Activated T-cell treated with anti-CD3 and anti-CD28 coated beads, Interleukin-2, amount 50 U/mL, for 48 hours (primary cell): ENCODE data around the gene DDX4.
"Not testable (repeated sequence)": the region's sequence is repeated elsewhere in the genome, so short reads cannot be mapped to it uniquely, and the experiment has no call there.

Experiments used
- DNase-seq, 2 experiments: peaks; one replicate each; pipeline ENCODE4 v3.0.0-alpha.2; 2020

The DDX4 gene

DNA sequence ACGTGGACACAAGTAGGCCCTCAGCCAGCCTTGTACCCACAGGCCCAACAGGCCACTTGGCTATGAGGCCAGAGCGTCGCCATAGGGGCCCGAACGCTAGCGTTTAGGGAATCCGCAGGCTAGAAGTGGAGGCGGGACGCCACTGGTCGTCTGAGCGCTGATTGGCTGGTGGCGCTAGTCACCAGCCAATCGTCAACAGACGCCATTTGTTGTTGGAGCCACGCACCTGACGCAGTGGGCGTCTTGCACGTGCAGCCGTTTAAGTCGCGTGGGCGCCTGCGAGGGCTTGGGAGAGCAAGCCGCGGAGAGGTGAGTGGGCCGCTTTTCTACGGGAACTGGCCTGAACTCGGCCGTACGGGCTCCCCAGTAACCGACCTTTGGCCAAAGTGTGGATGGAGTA is at the start of gene DDX4:
Gene DDX4, plus strand, starts transcription at position 269 of the 400 bp plus-strand sequence. CDS start 903 bp downstream, outside the sequence.
- DNase-seq: no peak

DNA sequence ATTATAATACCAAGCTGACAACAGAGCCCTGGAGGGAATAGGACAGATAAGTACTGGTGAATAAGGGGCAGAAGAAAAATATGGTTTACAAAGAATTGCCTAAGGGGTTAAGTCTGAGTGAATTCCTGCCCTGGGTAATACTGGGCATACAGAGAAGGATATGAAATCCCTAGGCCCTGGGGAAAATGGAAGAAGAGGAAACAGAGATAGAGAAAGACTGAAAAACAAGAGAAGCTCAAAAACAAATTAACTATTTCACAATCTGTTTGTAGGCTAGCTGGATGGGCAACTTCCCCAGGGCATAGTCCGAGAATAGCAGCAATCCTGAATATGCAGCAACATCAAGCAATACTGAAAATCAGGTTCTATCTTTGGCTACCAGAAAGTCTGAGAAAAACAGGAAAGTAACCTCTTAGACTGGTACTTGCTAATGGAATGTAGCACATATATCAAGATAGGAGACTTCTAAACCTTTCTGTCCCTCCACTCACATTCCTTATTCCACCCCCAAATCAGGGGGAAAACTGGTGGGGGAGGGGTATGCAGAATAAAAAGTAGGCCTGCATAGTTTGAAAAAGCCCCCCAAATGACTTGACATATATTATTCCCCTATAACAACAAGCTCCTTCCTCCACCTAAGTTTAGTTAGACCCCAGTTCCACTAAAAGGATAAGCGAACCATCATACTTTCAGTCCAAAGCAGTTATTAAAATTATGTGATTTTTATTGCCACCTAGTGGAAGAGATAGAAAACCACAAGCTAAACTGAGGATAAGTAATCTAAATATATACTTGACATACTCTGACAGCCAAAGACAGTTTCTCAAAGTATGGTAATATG is 46.4 kb upstream of the DDX4 start:
- DNase-seq: no peak

DNA sequence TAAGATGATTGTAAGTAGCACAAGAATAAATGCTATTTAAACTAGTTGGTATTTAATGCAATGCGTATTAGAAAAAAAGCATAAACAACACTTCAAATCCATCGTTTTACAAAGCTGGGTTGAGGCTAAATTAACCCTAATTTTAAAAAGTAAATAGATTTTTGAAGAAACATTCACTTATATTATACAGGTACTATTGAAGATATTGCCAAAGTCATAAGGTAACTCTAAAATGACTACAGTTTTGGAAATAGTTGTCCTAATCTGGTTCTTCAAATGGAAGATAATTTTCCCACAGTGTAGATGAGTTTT is 45.8 kb upstream of the DDX4 start:
- no peak for DNase-seq

DNA sequence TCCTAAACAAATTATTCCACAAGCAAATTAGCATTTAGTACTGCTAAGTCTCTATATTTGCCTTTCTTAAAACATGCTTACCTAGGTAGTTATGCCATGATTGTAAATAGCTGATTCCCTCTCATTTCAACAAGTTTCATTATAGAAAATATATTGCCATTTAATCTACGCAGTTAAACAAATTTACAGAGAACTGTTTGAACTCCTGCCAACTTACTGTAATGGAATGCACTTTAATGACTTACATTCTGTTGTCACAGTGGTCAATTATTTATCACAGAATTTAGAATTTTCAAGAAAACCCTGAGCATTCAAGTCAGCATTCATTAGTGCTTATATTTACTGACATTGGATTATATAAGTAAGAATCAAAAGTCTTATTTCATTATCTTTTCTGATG is 45.4 kb upstream of the DDX4 start:
- DNase-seq: no peak

DNA sequence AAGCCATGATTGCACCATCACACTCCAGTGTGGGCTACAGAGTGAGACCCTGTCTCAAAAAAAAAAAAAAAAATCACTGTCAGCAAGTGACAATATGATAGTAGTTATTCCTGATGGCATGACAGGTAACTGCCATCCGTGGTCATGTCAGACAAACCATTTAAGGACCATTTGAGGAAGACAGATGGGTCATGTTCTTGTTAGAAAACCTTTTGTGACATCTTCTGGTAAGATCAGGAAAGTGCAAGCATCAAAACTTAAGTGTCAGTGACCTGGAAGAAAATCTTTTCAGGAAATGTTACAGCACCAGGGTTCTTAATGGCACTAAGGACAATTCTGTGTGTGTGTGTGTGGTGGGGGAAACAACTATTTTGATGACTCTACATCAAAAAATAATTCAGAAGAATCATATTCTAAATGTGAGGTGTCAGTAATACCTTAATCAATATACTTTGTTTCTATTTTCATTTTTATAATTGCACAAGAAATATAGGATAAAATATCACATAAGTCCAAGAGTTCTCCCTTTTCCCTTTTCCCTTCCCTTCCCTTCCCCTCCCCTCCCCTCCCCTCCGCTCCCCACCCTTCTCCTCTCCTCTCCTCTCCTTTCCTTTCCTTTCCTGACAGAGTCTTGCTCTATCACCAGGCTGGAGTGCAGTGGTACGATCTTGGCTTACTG is 43.6 kb upstream of the DDX4 start:
- no peak for DNase-seq

DNA sequence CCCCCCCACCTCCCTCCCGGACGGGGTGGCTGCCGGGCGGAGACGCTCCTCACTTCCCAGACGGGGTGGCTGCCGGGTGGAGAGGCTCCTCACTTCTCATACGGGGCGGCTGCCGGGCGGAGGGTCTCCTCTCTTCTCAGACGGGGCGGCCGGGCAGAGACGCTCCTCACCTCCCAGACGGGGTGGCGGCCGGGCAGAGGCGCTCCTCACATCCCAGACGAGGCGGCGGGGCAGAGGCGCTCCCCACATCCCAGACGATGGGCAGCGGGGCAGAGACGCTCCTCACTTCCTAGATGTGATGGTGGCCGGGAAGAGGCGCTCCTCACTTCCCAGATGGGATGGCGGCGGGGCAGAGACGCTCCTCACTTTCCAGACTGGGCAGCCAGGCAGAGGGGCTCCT is 41.2 kb upstream of the DDX4 start:
- DNase-seq: not testable (repeated sequence)

DNA sequence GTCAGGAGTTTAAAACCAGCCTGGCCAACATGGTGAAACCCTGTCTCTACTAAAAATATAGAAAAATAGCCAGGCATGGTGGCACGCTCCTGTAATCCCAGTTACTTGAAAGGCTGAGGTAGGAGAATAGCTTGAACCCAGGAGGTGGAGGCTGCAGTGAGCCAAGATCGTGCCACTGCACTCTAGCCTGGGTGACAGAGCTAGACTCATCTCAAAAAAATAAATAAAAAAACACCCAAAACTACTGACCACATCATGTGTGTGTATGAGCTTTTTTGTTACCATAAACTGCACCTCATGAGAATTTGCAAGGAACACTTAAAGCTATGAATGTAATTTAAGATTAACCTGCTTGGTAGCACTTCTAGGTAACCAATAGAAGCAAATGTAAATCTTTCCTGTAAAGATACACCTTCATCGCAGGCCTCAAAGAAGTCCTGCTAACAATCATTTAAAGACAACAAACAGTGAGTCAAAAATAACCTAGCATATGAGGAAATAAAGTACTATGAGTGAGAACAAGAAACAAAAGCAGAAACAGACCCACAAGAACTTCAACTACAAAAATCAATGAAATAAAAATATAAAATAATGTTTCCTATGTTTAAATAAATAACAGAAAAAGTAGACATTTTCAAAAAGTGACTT is 38.7 kb upstream of the DDX4 start:
- DNase-seq: no peak

DNA sequence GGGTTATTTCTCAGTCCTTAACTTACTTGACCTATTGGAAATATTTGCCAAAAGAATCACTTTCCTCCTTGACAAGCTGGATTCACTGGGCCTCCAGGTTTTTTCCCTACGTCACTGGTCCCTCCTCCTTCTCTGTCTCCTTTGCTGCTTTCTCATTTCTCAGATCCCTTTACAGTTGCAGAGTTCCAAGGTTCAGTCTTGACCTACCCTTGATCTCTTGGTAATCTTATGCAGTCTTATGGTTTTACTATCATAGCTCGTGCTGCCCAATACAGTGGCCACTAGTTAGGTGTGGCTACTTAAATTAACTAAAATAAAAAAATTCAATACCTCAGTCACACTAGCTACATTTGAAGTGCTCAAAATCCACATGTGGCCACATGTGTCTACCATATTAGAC is 37.1 kb upstream of the DDX4 start:
- no peak for DNase-seq

DNA sequence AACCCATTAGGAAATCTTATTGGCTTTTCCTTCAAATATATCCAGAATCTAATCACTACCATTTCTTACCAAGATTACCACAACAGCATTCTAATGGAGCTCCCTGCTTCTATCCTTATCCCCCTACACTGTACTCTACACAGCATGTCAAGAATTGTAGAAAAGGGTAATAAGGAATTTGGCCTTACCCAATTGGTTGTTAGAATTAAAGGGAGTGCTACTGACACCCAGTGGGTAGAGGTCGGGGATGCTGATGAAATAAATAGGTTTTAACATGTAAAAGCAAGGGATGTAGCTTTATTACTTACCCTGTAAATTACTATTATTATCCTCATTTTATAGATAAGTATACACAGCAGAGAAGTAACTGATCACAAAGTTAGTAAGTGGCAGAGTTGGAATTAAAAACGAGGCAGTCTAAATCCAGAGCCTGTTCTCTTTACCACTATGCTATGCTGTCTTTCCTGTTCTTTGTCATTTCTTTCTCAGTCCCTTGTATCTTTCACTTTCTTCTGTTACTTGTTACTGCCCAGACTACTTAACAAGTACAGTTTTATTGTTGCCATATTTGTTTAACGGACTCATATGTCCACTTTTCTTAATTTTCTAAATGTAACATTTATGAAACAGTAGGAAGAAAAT is 36.3 kb upstream of the DDX4 start:
- DNase-seq: no peak

DNA sequence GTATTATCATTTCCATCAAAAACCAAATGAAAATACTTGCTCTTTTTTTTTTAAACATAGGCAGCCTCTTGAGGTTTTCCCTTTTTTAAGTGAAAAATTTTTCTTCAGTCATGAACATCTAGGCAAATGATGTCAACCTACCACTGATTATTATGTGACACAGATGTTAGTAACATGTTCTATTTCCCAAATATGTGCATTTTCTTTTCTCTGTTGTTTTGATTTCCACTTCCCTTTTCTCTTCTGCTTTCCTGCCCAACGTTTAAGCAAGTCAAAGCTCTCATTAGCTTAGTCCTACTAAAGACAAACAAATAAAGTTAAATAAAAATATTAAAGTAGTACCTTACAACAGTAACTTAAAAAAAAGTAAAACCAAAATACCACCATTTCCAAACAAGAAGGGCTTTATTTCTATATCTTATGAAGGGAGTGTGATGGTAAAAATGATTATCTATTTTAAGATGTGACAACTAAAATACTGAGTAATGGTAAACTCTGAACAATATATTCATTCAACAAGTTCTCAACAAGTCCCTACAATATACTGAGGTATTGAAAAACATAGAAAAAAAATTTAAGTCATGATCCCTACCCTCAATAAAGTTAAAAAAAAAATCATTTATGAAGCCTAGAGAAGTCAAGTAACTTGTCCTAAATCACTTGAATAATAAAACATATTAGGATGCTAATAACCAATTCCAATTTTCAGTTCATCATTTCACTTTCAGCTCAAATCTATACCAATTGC is 35.1 kb upstream of the DDX4 start:
- no peak for DNase-seq

DNA sequence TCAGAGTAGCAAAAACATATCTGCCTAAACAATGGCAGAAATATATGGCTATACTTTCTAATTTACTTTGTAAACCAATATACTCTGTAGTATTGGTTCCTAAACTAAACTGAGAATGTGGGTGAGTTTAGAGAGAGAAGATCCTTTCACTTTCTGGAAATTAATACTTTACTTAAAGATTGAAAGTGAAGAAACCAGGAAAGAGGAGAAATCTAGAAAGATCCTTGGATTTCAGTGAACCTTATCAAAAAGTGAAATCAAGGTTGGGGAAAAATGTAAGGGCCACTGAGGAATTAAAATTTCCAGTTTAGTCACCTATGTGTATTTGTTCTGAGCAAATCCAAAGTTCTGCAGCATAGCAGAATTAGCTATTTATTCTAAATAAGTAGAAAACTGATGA is 31.6 kb upstream of the DDX4 start:
- no peak for DNase-seq

DNA sequence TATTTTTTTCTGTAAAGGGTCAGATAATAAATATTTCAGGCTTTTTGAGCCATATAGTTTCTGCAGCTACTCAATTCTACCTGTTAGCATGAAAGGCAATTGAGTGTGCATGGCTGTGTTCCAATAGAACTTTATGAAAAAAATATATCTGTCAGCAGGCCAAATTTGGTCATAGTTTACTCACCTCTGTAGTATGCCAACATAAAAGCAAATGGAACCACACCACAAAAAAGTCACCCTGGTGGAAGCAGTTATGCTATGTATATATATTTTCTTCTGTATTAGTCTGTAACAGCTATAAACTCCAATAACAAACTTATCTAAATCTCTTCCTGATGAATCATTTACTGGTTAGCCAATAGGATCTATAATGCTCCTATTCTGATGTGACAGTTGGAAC is 29.1 kb upstream of the DDX4 start:
- no peak for DNase-seq

DNA sequence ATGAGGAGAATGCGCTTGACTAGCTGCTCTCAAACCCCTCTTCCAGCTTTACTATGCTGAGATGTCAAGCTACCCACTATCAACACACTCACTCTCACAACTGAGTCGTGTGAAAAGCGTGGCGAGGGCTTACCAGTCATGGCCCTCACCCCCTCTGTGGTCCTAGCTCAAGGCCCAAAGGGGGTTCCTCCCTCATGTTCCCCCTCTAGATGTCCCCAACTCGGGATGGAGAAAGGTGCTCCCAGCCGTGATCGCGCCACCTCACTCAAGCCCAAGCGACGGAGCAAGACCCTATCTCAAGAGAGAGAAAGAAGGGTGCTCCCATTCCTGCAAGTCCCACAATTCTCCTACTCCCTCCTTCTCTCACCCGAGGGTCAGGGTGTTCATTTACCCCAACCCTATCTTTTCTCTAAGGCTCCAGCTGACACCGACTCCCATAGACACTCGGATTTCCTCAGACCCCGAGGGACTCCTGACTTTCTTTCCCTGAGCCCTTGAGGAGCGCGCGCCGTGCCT is 26.3 kb upstream of the DDX4 start:
- DNase-seq: peak in 1 of 2 experiments; percentile 27

DNA sequence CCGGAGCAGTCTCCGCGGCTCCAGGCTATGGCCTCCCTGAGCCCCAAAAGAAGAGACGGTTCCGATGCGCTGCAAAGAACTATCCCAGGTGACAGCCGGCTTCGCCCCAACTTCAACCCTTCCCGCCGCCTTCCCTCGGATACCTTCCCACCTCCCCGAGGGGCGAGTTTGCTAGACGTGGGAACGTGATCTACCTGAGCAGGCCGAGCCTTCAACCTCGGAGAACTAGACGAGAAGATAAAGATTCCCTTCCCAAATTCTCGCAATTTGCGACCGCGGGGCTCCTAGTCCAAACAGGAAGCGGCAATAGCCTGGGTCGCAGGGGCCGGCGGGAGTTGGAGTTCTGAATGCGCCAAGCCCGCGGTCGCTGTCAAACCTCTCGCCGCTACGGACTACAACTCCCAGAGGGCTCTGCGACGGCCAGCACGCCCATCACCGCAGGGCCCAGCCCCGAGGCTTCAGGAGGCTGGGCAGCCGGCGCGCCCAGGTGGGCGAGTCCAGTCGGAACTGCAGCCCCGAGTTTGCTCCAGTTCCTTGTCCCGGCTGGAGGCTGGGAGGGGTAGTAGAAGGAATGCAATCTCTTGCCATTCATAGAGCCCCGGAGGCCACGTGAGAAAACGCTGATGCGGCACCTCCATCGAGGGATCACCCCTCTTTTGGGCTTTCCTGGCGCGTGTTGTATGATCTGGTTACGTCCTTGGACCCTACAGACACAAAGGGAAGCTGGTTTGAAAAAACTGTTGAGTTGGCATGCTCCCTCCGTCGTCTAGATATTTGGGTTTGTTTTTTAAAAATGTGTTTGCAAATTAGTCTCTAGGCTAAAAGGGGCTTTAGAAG is 25.6 kb upstream of the DDX4 start, which contains the start of gene SLC38A9:
Gene SLC38A9, minus strand, starts transcription at position 302 of the 837 bp plus-strand sequence. CDS start 14,366 bp downstream, outside the sequence.
- DNase-seq: peak; percentile 93 to 95

DNA sequence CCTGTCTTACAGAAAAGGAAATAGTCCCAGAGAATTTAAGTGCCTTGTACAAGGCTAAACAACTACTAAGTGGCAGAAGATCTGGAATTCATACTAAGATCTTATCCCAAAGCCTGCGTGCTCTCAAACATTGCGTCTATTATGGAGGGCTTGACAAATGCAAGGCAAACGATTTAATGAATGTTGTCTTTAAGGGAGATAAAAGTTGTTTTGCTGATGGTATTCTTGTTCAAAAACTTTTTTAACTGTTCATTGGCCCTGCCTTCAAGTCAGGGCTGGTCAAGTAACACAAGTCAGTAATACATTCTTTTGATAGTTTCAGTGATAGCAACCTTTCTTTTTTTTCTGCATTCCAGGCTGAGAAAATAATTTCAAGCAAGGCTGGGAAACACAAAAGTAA is 24.0 kb upstream of the DDX4 start:
- no peak for DNase-seq

DNA sequence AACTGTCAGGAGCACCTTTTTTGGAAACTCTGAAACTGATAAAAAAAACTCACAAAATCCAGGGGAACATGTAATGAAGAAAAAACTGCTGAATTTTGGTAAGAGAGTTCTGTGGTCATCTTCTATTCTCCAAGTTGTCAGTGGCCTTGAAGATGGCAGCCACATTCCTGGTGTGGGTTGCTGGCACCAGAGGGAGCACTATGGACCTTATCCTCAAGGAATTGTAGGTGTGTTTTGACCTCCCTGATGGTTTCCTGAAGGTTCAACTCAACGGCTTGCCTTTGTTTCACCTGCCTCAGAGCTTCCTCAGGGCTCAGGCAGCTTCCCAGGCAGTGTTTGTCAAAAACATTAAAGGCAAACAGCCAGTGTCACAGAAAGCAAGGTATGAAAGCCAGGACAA is 23.5 kb upstream of the DDX4 start:
- no peak for DNase-seq

DNA sequence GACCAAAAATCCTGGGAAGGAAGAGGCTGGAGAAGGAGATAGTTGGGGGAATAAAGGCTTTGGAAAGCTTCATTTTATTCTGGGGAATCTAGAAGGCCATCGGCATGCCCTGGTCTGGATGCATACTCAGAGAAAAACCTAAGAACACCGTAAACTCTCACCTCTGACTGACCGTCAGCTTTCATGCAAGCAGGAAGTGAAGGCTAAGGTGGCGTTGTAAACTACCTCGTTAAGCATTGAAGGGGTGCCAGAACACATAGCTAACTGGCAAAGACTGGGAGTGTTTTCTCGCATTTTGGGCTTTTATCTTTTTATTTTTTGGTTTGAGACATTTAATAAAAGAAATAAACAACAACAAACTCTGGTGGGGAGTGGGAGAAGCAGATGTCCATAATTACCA is 23.1 kb upstream of the DDX4 start:
- no peak for DNase-seq

DNA sequence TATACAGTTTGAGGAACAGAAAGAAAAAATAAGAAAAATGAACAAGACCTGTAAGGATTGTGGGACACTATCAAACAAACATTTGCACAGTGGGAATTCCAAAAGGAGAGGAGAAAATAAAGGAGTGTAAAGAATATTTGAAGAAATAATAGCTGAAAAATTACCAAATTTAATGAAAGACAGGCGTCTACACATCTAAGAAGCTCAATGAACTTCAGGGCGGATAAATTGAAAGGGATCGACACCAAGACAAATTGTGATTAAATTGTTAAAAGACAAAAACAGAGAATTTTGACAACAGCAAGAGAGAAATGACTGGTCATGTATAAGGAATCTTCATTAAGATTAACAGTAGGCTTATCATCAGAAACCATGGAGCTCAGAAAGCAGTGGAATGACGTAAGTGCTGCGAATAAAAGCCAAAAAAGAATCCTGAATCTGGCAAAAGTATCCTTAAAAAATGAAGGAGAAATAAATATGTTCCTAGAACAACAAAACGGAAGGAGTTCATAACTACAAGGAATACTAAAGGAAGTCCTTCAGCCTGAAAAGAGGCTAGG is 22.3 kb upstream of the DDX4 start:
- DNase-seq: no peak

DNA sequence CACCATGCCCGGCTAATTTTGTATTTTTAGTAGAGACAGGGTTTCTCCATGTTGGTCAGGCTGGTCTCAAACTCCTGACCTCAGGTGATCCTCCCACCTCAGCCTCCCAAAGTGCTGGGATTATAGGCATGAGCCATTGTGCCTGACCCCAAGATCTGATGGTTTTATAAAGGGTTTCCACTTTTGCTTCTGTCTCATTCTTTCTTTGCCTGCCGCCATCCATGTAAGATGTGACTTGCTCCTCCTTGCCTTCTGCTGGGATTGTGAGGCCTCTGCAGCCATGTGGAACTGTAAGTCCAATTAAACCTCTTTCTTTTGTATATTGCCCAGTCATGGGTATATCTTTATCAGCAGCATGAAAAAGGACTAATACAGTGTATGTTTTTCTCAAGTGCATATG is 18.8 kb upstream of the DDX4 start:
- DNase-seq: not testable (repeated sequence)

DNA sequence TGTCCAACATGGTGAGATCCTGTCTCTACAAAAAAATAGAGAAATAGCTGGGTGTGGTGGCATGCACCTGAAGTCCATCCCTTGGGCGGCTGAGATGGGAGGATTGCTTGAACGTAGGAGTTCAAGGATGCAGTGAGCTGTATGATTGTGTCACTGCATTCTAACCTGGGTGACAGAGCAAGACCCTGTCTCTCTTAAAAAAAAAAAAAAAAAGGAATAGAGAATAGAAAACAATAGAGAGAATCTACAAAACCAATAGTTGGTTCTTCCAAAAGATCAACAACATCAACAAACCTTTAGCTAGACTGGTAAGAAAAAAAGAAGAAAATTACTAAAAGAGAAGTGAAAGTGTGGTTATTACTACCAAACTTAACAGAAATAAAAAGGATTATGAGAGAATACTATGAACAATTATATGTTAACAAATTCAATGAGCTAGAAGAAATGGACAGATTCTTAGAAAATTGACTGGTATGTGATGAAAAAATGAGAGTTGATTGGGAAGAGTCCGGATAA is 17.6 kb upstream of the DDX4 start:
- DNase-seq: no peak

DNA sequence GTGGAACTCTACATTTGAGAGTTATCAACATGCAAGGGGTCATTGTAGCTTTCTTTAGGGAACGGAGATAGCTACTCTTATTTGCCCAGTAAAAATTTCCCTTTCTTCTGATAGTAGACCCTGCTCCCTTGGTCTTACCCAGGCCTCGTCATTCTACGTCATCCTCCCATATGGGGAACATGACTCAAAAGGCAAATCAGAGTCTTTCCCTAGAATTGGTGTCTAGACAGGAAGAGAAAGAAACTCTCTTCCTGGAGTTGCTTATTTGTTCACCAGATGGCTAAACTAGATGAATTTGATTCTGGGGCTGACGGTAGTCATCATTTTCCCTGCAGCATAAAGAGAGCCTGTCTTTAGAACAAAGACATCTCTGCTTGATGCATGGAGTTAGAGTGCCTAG is 13.6 kb upstream of the DDX4 start:
- no peak for DNase-seq
